ENCODE results near the gene DPYD.

The DPYD gene

GRCh38 chr1:97783751-97784150 lies 137.1 kb downstream of the DPYD start:
- no peak for DNase-seq

DNA sequence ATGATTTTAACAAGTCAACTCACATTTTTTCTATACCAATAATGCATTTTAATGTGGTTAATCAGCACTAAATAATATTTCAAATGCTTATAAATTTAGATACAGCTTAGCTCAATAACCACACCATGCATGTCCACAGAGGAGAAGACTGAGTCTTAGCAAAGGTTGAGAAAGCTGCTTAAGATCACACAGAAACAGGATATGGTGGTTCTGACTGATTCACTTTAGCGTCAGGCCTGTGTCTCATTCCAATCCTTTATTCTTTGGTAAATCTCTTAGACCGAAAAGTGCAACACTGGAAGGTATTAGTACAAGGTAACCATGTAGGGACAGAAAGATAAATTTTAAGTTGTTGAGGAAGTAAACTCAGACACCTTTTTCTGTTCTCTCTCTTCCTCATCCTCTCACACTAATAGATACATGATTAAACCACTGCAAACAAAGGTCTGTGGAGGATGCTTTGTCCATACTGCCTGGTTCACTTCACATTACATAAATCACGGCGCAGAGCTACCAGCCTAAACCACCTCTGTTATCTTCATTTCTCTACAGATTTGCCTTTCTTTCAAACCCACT lies 139.0 kb downstream of the DPYD start:
- no peak for DNase-seq

- DNase-seq = no peak
Measured at GRCh38 chr1:97780884-97781283, 139.9 kb downstream of the DPYD start.

DNA sequence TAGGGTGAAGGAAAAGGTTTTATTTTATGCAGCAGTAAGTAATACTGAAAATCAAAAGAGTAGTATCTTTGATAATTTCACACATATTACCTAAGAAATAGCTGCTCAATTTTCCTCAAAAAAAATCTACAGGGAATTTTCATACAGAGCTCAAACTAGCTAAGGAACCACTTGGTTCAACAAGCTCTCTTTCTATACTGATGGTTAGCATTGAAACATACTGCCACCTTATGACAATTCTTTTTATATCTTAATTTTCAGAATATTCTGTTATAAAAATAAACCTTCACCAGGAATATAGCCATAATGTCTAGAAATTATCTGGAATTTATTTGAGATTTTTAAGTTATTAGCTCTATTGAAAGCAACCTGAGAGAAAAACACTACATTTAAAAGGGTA lies 142.1 kb downstream of the DPYD start:
- no peak for DNase-seq

DNA sequence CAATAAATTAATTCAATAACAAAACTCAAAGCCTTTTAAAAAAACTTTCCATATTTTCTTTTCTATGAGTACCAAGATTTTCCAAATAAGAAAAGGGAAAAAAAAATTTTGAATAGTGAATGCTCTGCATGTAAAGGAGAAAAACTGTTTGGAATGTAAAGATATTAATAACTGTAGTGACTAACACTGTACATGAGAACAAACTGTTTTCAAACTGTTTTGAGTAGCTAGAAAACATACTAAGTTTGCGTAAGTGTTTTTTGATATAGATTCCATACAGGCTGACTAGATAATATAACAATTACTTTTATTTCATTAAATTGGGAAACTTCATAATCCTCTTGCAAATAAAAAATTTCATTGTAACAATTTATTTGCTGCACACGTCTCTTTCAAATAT lies 150.5 kb downstream of the DPYD start:
- no peak for DNase-seq

- DNase-seq = no peak
Measured at GRCh38 chr1:97767381-97767780, 153.5 kb downstream of the DPYD start.

DNA sequence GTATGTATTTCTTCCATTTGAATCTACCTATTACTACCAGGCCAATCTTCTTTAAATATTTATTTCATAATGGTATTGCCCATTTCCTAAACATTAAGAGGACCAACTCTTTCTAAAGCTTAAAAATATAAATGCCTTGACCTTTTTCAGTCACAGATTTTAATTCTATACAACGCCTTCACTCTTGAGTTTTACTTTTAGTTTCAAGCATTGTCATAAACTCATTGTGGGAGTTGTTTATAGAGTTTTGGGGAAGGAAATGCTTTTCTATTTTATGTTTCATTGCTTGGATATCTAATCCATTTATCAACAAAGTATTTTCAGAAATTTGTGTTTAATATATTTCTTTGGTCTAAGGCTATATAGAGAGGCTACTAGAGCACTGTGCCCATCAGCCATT lies 155.8 kb downstream of the DPYD start:
- DNase-seq = no peak

DNA sequence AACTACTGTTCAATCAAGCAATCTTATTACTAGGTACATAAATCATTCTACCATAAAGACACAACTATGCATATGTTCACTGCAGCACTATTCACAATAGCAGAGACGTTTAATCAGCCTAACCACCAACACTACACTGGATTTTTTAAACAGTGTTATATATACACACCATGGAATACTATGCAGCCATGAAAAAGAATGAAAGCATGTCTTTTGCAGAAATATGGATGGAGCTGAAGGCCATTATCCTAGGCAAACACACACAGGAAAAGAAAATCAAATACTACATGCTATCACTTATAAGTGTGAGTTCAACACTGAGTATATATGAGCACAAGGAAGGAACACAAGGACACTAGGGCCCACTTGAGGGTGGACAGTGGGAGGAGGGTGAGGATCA lies 159.2 kb downstream of the DPYD start:
- no peak for DNase-seq

DNA sequence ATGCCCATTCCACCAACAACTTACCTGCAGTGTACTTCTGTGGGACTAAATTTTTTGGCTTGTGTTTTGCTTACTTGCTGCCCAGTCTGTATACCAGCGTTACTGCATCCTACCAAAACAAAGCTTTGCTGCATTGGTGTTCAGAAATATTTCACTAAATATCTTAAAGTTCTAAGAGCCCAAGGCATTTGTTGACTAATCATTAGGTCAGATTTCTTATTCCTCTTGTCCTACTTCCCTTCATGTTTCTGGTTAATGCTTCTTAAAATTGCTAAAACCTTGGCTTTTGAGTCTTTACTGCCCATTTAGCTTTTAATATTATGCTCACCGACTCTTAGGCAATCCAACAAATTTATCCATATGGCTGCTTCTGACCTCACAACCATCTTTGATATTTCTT lies 161.8 kb downstream of the DPYD start:
- no peak for DNase-seq

DNA sequence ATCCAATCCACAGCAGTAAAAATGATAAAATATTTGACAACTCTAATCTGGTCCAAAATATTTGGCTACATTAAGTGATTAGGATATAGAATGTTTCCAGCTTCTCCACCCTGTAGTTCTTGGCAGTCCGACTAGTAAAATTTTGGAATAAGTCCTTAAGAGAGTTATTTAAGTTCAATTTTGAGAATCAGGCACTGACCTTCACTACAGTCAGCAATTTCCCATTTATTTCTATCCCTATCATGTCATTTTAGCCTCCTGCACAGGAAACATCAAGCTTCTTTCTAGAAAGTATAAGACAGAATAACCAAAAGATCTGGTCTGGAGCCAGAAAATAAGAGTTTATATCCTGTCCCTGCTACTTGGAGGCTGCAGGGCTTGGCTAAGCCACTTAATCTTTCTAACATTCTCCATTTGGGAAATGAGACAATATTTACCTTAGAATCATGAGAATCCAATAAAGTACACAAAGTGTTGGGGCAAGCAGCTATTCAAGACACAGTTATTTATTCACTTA lies 162.2 kb downstream of the DPYD start:
- no peak for DNase-seq

DNA sequence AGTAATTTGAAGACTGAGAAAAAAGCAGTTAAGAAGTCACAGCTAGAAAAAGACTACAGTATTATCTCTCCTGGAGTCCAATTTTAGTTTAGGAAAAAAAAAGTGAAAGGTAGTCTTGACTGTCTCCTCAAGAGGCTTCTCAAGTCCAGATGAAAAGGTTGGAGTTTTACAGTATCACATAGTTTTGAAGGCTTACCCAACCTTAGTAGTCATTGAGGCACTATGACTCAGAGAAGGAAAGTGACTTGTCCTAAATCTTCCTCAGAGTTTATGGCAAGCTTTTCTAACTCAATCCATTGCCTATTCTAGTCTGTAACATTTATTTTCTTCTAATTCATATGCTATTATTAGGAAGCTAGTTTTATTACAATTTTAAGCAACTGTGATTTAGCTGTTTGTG lies 174.9 kb downstream of the DPYD start:
- DNase-seq = no peak

GRCh38 chr1:97744977-97745376 lies 175.9 kb downstream of the DPYD start:
- no peak for DNase-seq

GRCh38 chr1:97743129-97743528 lies 177.7 kb downstream of the DPYD start:
- no peak for DNase-seq

- no peak for DNase-seq
Measured at GRCh38 chr1:97740891-97741290, 179.9 kb downstream of the DPYD start.

DNA sequence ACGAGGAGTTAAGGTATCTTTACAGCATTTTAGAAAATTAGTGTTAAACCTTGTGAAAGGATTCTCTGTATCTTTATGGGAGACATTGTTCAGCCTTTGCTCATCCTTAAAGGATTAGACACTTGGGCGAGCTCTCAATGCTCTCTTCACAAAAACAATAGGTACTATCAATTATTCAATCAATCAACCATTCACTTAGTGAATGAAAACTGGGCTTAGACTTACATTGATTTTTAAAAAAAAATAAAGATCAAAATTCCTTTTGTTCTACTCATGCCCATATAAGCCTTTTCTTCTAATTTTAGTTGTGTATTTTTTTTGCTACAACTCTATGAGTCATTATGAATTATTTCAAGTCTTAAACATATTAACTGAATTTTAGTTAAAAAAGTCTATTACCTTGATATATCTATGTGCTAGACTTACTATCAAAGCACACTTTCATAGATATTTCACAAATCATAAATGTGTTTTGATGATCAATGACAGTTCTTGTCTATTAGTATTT lies 181.2 kb downstream of the DPYD start:
- no peak for DNase-seq

- DNase-seq = no peak
Measured at GRCh38 chr1:97738270-97738669, 182.6 kb downstream of the DPYD start.

DNA sequence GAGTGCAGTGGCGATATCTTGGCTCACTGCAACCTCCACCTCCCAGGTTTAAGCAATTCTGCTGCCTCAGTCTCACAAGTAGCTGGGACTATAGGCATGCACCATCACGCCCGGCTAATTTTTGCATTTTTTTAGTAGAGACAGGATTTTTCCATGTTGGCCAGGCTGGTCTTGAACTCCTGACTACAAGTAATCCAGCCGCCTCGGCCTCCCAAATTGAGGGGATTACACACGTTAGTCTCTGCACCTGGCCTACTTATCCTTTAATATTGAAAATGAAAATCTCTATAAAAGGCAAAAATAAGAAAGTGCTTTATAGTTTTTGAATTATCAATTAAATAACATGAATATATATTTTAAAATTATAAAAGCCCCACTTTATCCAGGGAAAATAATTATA lies 190.6 kb downstream of the DPYD start:
- DNase-seq = no peak

- DNase-seq = no peak
Measured at GRCh38 chr1:97728436-97728835, 192.4 kb downstream of the DPYD start.

GRCh38 chr1:97727029-97727428 lies 193.8 kb downstream of the DPYD start:
- no peak for DNase-seq

DNA sequence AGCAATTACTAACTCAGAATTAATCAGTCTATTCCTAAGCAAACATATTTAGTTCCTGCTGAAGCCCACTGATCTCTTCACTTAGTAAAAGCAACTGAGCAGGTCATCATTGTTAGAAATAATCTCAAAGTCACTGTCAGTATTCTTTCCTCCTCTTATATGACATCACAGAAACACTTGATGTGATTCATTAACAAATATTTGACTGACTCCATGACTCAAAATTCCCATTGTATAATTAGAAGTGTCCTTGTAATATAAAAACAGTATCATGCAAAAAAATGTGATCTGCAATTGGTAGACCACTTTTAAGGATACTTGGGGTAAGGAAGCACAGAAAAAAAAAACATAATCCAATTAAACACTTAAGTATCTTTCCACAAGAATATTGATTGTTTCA lies 194.4 kb downstream of the DPYD start:
- DNase-seq = no peak

GRCh38 chr1:97721221-97721620 lies 199.6 kb downstream of the DPYD start:
- no peak for DNase-seq

DNA sequence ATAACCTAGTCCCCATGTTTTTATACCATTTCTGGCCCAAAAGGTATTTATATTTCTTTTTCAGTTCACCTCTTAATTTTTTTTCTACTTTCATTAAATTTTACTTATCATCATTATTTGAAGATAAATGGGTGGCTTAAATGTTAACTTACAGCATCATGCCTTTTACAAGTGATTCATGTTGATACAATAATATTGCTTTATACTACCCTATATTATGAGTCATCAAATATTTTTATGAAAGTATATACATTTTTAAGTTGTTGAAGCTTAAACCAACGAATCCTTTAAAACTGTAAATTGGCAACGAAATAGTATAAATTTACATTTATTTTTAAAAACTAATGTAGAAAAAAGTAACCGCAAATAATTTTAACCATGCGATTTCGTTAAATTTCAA lies 207.9 kb downstream of the DPYD start:
- no peak for DNase-seq

- no peak for DNase-seq
Measured at GRCh38 chr1:97711858-97712257, 209.0 kb downstream of the DPYD start.

- DNase-seq = no peak
Measured at GRCh38 chr1:97693601-97694000, 227.2 kb downstream of the DPYD start.

- no peak for DNase-seq
Measured at GRCh38 chr1:97691325-97691724, 229.5 kb downstream of the DPYD start.

Data from bone marrow (tissue), 2 donors.